KMS-11 (cell line): ENCODE data around the gene CCNB1IP1.
"Not testable (repeated sequence)": the region's sequence is repeated elsewhere in the genome, so short reads cannot be mapped to it uniquely, and the experiment has no call there.

Source experiments
- H2AFZ ChIP-seq: fragments of 200-600 bp; sonication (generic); 2 replicates; pipeline ENCODE4 v1.6.1; 2016; ENCODE audit warnings: antibody characterized with exemption, mixed run types, low read depth
- H3K27ac ChIP-seq: fragments of 200-600 bp; sonication (generic); 2 replicates; pipeline ENCODE4 v1.6.1; 2016; ENCODE audit warnings: mild to moderate bottlenecking, mixed run types
- H3K27me3 ChIP-seq: fragments of 200-600 bp; sonication (generic); 2 replicates; pipeline ENCODE4 v1.6.1; 2017; ENCODE audit warnings: mild to moderate bottlenecking, low read depth, mixed run types, moderate library complexity; ENCODE audit not compliant: insufficient read depth
- H3K36me3 ChIP-seq: fragments of 200-600 bp; sonication (generic); 2 replicates; pipeline ENCODE4 v1.6.1; 2017; ENCODE audit warnings: mild to moderate bottlenecking, mixed run types; ENCODE audit not compliant: insufficient read depth
- H3K4me1 ChIP-seq: fragments of 200-600 bp; sonication (generic); 2 replicates; pipeline ENCODE4 v1.6.1; 2016; ENCODE audit warnings: mild to moderate bottlenecking, low read depth, mixed run types; ENCODE audit not compliant: poor library complexity, severe bottlenecking
- H3K4me2 ChIP-seq: fragments of 200-600 bp; sonication (generic); 2 replicates; pipeline ENCODE4 v1.7.0; 2016; ENCODE audit warnings: mild to moderate bottlenecking, mixed run types
- H3K4me3 ChIP-seq: fragments of 200-600 bp; sonication (generic); IDR thresholded peaks from 2 replicates; pipeline ENCODE4 v1.6.1; 2017; ENCODE audit warnings: low read depth, low read length, mixed read lengths; ENCODE audit not compliant: insufficient read depth
- H3K79me2 ChIP-seq: fragments of 200-600 bp; sonication (generic); 2 replicates; pipeline ENCODE4 v1.6.1; 2016; ENCODE audit warnings: low read depth, mixed run types; ENCODE audit not compliant: insufficient read depth
- H3K9ac ChIP-seq: fragments of 200-600 bp; sonication (generic); 2 replicates; pipeline ENCODE4 v1.6.1; 2016; ENCODE audit warnings: mild to moderate bottlenecking, mixed run types
- H4K20me1 ChIP-seq: fragments of 200-600 bp; sonication (generic); 2 replicates; pipeline ENCODE4 v1.6.1; 2016; ENCODE audit warnings: mild to moderate bottlenecking, mixed run types; ENCODE audit not compliant: insufficient read depth
- CTCF ChIP-seq: fragments of 200-600 bp; sonication (generic); conservative IDR thresholded peaks from 2 replicates; pipeline ENCODE4 v1.6.1; 2017; ENCODE audit warnings: low read depth, mild to moderate bottlenecking, antibody characterized with exemption, low read length, moderate library complexity, mixed read lengths

CCNB1IP1 gene

GRCh38 chr14:20372796-20373195 is 39.7 kb upstream of the CCNB1IP1 start:
- no peak overlapping the region for H3K27ac ChIP-seq

GRCh38 chr14:20365928-20366327 is 32.8 kb upstream of the CCNB1IP1 start:
- no peaks in the 10 kb centered on the region for H4K20me1 ChIP-seq
- no peak overlapping the region for H2AFZ ChIP-seq
- no peaks in the 10 kb centered on the region for H3K79me2 ChIP-seq
- no peak for TF ChIP-seq CTCF
- no peaks in the 10 kb centered on the region for H3K27me3 ChIP-seq
- H3K36me3 ChIP-seq = no peaks in the 10 kb centered on the region
- H3K4me2 ChIP-seq = no peak overlapping the region
- H3K9ac ChIP-seq = no peak overlapping the region
- H3K4me1 ChIP-seq = no peaks in the 10 kb centered on the region
- no peak overlapping the region for H3K4me3 ChIP-seq
- no peak overlapping the region for H3K27ac ChIP-seq

More at GRCh38 chr14:20372796-20373195, 39.7 kb upstream of the CCNB1IP1 start:
- Histone ChIP-seq H3K79me2 (no peaks in the 10 kb centered on the region), H3K9ac (no peak overlapping the region), H3K27me3 (no peaks in the 10 kb centered on the region), H3K4me2 (no peak overlapping the region), H2AFZ (no peak overlapping the region), H3K4me3 (no peak overlapping the region), H3K4me1 (no peaks in the 10 kb centered on the region), H3K36me3 (no peaks in the 10 kb centered on the region), H4K20me1 (no peaks in the 10 kb centered on the region)
- no peak for TF ChIP-seq CTCF

DNA sequence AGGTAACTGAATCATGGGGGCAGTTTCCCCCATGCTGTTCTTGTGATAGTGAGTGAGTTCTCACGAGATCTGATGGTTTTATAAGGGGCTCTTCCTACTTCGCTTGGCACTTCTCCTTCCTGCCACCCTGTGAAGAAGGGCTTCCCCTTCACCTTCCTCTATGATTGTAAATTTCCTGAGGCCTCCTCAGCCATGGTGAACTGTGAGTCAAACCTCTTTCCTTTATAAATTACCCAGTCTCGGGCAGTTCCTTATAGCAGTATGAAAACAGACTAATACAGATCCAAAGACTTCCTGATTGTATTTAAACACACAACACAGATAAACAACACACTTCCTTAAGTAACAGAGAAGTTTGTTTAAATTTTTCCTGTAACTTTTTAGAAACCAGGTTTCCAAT is 25.4 kb upstream of the CCNB1IP1 start:
- H2AFZ ChIP-seq, H3K27ac ChIP-seq, H3K36me3 ChIP-seq, H3K4me1 ChIP-seq, H3K4me2 ChIP-seq, H3K9ac ChIP-seq, H4K20me1 ChIP-seq, H3K4me3 ChIP-seq, H3K27me3 ChIP-seq, H3K79me2 ChIP-seq: not testable (repeated sequence)

GRCh38 chr14:20356422-20356821 is 23.3 kb upstream of the CCNB1IP1 start:
- Histone ChIP-seq H3K4me2 (no peak overlapping the region), H3K4me3 (no peak overlapping the region), H2AFZ (no peak overlapping the region), H3K79me2 (no peaks in the 10 kb centered on the region), H3K36me3 (peaks cover 5% of the 10 kb centered on the region), H3K27me3 (no peaks in the 10 kb centered on the region), H3K9ac (no peak overlapping the region), H3K4me1 (no peaks in the 10 kb centered on the region), H4K20me1 (no peaks in the 10 kb centered on the region), H3K27ac (no peak overlapping the region)
- no peak for TF ChIP-seq CTCF

GRCh38 chr14:20350860-20351259 is 17.8 kb upstream of the CCNB1IP1 start:
- Histone ChIP-seq H3K27me3 (no peaks in the 10 kb centered on the region), H3K4me2 (no peak overlapping the region), H3K27ac (no peak overlapping the region), H3K79me2 (no peaks in the 10 kb centered on the region), H2AFZ (no peak overlapping the region), H4K20me1 (no peaks in the 10 kb centered on the region), H3K4me3 (no peak overlapping the region), H3K9ac (no peak overlapping the region), H3K4me1 (no peaks in the 10 kb centered on the region), H3K36me3 (peaks cover 5% of the 10 kb centered on the region; the same call in 1 of the 2 replicates)
- TF ChIP-seq CTCF = no peak
